OCI-LY3 (cell line): ENCODE results near the gene OR2F1.

Experiments used
- CTCF ChIP-seq: fragments of 200-600, 300-600 bp; sonication (generic); IDR thresholded peaks from 2 replicates; pipeline ENCODE4 v1.5.1; 2014; ENCODE audit warnings: antibody characterized with exemption, low read length, low read depth
- EZH2phosphoT487 ChIP-seq: fragments of 200-600 bp; shearing (Covaris generic); IDR thresholded peaks from 2 replicates; pipeline ENCODE4 v1.6.1; 2018; ENCODE audit warnings: antibody characterized with exemption, mixed run types, low read depth

DNA sequence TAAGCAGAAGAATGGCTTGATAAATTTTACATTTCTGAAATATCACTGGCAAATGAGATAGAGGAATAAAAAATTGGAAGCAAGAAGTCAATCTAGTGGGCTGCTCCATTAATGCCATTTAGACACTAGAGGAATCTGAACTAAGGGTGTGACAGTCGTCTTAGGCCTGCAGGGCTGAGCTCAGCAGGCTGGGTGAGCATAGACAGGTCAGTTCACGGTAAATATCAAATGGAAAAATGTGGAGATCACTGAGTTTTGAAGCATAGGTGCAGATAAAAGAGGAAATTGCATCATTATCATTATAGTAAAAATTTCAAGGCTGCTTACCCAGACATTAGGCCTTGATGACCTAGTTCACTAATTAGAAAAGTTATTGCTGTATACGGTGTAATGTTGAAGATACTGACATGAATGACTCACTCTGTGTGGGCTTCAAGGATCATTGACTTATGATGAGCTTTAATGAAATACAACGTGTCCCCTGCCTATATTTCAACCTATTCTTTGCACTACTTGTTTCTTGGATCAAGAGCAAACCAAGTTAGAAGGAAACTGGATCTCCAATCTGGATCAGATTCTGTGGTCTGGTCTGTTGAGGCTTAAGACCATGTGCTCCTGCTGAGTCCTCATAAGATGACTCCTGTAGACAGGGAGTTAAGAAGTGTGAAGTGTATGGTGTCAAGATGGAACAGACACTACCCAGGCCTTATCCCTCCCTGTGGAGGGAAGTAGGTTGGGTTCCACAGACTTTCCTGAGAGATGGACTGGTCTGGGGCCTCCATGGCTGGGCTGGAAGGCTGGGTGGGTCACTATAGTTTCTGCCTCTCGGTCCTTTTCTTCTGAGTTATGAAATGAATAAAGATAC is 16.0 kb upstream of the OR2F1 start:
- TF ChIP-seq CTCF (no peak), EZH2phosphoT487 (no peak)
